Measurements from ENCODE around the gene ASH1L.

DNA sequence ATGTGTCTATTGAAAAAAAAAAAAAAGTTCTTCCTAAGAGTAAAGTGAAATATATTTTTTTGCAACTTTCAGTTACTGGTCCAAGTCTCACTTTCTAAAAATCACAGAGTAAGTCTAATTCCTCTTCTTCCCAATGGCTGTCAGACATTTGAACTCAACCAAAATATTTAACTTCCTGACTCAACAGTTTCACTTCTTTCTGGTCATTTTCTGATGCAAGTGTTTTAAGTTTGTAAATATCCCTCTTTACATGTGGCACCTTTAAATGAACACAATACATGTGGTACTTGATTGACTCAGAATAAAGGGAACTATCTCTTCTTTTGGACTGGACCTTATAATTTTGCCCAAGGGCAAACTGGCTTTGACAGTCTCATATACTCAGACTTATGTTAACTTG, 76.7 kb downstream of the ASH1L start:
- TF ChIP-seq TOX (CRISPR knock-in tag; IDR thresholded peaks at IDR 0.05; ENCODE audit: borderline replicate concordance) (no peak), ZNF8 (CRISPR knock-in tag; IDR thresholded peaks at IDR 0.05) (no peak), OSR1 (CRISPR knock-in tag; IDR thresholded peaks at IDR 0.05) (no peak), RARB (CRISPR knock-in tag; IDR thresholded peaks at IDR 0.05) (no peak), ZFP30 (CRISPR knock-in tag; IDR thresholded peaks at IDR 0.05) (no peak), ZNF565 (CRISPR knock-in tag; conservative IDR thresholded peaks at IDR 0.05; ENCODE audit: low read depth) (no peak), ZFP3 (CRISPR knock-in tag; IDR thresholded peaks at IDR 0.05) (no peak), ARNTL (CRISPR knock-in tag; IDR thresholded peaks at IDR 0.05; ENCODE audit: borderline replicate concordance, low read depth) (no peak), SNAI2 (CRISPR knock-in tag; IDR thresholded peaks at IDR 0.05) (no peak), ESRRG (CRISPR knock-in tag; IDR thresholded peaks at IDR 0.05) (no peak), TCF4 (CRISPR knock-in tag; IDR thresholded peaks at IDR 0.05; ENCODE audit: borderline replicate concordance) (no peak)
- TF ChIP-seq, protein P1, sequence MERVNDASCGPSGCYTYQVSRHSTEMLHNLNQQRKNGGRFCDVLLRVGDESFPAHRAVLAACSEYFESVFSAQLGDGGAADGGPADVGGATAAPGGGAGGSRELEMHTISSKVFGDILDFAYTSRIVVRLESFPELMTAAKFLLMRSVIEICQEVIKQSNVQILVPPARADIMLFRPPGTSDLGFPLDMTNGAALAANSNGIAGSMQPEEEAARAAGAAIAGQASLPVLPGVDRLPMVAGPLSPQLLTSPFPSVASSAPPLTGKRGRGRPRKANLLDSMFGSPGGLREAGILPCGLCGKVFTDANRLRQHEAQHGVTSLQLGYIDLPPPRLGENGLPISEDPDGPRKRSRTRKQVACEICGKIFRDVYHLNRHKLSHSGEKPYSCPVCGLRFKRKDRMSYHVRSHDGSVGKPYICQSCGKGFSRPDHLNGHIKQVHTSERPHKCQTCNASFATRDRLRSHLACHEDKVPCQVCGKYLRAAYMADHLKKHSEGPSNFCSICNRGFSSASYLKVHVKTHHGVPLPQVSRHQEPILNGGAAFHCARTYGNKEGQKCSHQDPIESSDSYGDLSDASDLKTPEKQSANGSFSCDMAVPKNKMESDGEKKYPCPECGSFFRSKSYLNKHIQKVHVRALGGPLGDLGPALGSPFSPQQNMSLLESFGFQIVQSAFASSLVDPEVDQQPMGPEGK (CRISPR knock-in tag; IDR thresholded peaks at IDR 0.05; ENCODE audit: borderline replicate concordance): no peak
- TF ChIP-seq, protein P2, sequence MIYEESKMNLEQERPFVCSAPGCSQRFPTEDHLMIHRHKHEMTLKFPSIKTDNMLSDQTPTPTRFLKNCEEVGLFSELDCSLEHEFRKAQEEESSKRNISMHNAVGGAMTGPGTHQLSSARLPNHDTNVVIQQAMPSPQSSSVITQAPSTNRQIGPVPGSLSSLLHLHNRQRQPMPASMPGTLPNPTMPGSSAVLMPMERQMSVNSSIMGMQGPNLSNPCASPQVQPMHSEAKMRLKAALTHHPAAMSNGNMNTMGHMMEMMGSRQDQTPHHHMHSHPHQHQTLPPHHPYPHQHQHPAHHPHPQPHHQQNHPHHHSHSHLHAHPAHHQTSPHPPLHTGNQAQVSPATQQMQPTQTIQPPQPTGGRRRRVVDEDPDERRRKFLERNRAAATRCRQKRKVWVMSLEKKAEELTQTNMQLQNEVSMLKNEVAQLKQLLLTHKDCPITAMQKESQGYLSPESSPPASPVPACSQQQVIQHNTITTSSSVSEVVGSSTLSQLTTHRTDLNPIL (CRISPR knock-in tag; IDR thresholded peaks at IDR 0.05; ENCODE audit: low read depth): no peak

Measured in SK-N-SH treated with all-trans-retinoic acid at 6 μM for 48 hours (cell line).